COLO668 (cell line): ENCODE measurements around the gene MRPL55.

Experiments
- DNase-seq: peaks from one replicate; lab custom pipeline; 2025; ENCODE audit not compliant: unreplicated experiment; lab: John Stamatoyannopoulos, UW

Gene MRPL55

GRCh38 chr1:228102791-228103620 is 6.1 kb downstream of the MRPL55 start, which contains the start of gene C1orf35:
TSS of gene C1orf35 (minus strand) at chr1:228103325. CDS start at chr1:228103227, 98 bp downstream.
- peak; percentile 97 for DNase-seq

- DNase-seq: peak; percentile 72
These were observed 6.9 kb downstream of the MRPL55 start for GRCh38 chr1:228101994-228102790.

- no peak for DNase-seq
These were observed 7.5 kb downstream of the MRPL55 start for GRCh38 chr1:228101614-228101993.

GRCh38 chr1:228100822-228101613 is 8.1 kb downstream of the MRPL55 start:
- no peak for DNase-seq

- DNase-seq: no peak
These were observed 9.8 kb downstream of the MRPL55 start for GRCh38 chr1:228099331-228099732.

- no peak for DNase-seq
These were observed 10.7 kb downstream of the MRPL55 start for GRCh38 chr1:228098323-228098931.

GRCh38 chr1:228097333-228098081 is 11.6 kb downstream of the MRPL55 start:
- DNase-seq: no peak

- DNase-seq: no peak
These were observed 12.4 kb downstream of the MRPL55 start for GRCh38 chr1:228096416-228097332.

GRCh38 chr1:228095938-228096337 is 13.2 kb downstream of the MRPL55 start:
- DNase-seq: no peak

GRCh38 chr1:228095161-228095560 is 13.9 kb downstream of the MRPL55 start:
- no peak for DNase-seq

GRCh38 chr1:228094432-228095016 is 14.6 kb downstream of the MRPL55 start:
- DNase-seq: no peak

GRCh38 chr1:228093050-228093906 is 15.8 kb downstream of the MRPL55 start:
- DNase-seq: no peak

GRCh38 chr1:228092342-228093049 is 16.6 kb downstream of the MRPL55 start:
- no peak for DNase-seq

- DNase-seq: no peak
These were observed 18.0 kb downstream of the MRPL55 start for GRCh38 chr1:228091084-228091483.

GRCh38 chr1:228090613-228091081 is 18.5 kb downstream of the MRPL55 start:
- peak; percentile 45 for DNase-seq

GRCh38 chr1:228089519-228090380 is 19.3 kb downstream of the MRPL55 start:
- DNase-seq: no peak
